ENCODE results near the gene ANKHD1.
"Not testable (repeated sequence)": the region's sequence is repeated elsewhere in the genome, so short reads cannot be mapped to it uniquely, and the experiment has no call there.

ANKHD1 gene

GRCh38 chr5:140563596-140563995, 162.0 kb downstream of the ANKHD1 start:
- DNase-seq (ENCODE audit: low read depth in 2 of 2), result no peak

GRCh38 chr5:140564196-140565023, 162.8 kb downstream of the ANKHD1 start, which contains the start of the genes APBB3 and SLC35A4:
APBB3 (minus strand) TSS chr5:140564598; CDS start chr5:140564245, 353 bp downstream.
SLC35A4 (plus strand) TSS chr5:140564828; CDS start chr5:140567170, 2,342 bp downstream.
- DNase-seq (ENCODE audit: low read depth in 2 of 2), result peak; percentile 86 to 93

- no peak for DNase-seq (ENCODE audit: low read depth in 2 of 2)
These were observed 163.6 kb downstream of the ANKHD1 start for GRCh38 chr5:140565024-140565779.

- DNase-seq (ENCODE audit: low read depth in 2 of 2), result no peak
These were observed 164.1 kb downstream of the ANKHD1 start for GRCh38 chr5:140565780-140566095.

GRCh38 chr5:140566665-140567064, 165.0 kb downstream of the ANKHD1 start:
- DNase-seq (ENCODE audit: low read depth in 2 of 2), result no peak

- no peak for DNase-seq (ENCODE audit: low read depth in 2 of 2)
These were observed 165.6 kb downstream of the ANKHD1 start for GRCh38 chr5:140567136-140567818.

GRCh38 chr5:140567871-140568270, 166.2 kb downstream of the ANKHD1 start:
- no peak for DNase-seq (ENCODE audit: low read depth in 2 of 2)

GRCh38 chr5:140568443-140569063, 166.9 kb downstream of the ANKHD1 start:
- no peak for DNase-seq (ENCODE audit: low read depth in 2 of 2)

- no peak for DNase-seq (ENCODE audit: low read depth in 2 of 2)
These were observed 167.6 kb downstream of the ANKHD1 start for GRCh38 chr5:140569197-140569596.

GRCh38 chr5:140570058-140570457, 168.4 kb downstream of the ANKHD1 start:
- DNase-seq (ENCODE audit: low read depth in 2 of 2), result no peak

GRCh38 chr5:140570488-140570887, 168.9 kb downstream of the ANKHD1 start:
- no peak for DNase-seq (ENCODE audit: low read depth in 2 of 2)

GRCh38 chr5:140571105-140571504, 169.5 kb downstream of the ANKHD1 start:
- no peak for DNase-seq (ENCODE audit: low read depth in 2 of 2)

GRCh38 chr5:140573683-140574082, 172.1 kb downstream of the ANKHD1 start:
- DNase-seq (ENCODE audit: low read depth in 2 of 2), result no peak

GRCh38 chr5:140574165-140574564, 172.5 kb downstream of the ANKHD1 start:
- no peak for DNase-seq (ENCODE audit: low read depth in 2 of 2)

- DNase-seq (ENCODE audit: low read depth in 2 of 2), result no peak
These were observed 173.7 kb downstream of the ANKHD1 start for GRCh38 chr5:140575309-140575708.

- no peak for DNase-seq (ENCODE audit: low read depth in 2 of 2)
These were observed 175.2 kb downstream of the ANKHD1 start for GRCh38 chr5:140576776-140577201.

- DNase-seq (ENCODE audit: low read depth in 2 of 2), result not testable (repeated sequence)
These were observed 177.6 kb downstream of the ANKHD1 start for GRCh38 chr5:140579188-140579747.

GRCh38 chr5:140587495-140587894, 185.9 kb downstream of the ANKHD1 start:
- DNase-seq (ENCODE audit: low read depth in 2 of 2), result no peak

- no peak for DNase-seq (ENCODE audit: low read depth in 2 of 2)
These were observed 186.9 kb downstream of the ANKHD1 start for GRCh38 chr5:140588311-140589070.

Data from stimulated activated CD8-positive, alpha-beta memory T cell treated with anti-CD3 and anti-CD28 coated beads, Interleukin-2, amount 100 ng/mL, for 48 hours (primary cell).